Measurements from ENCODE around the gene SNX8. TPM values are rescaled to one million over a fixed set of nuclear protein-coding genes. Genes with fewer than 3 reads are reported as not detected.

The SNX8 gene
- total RNA-seq, 6 donors from 2014 or later: 16.0 to 74.3 (median 41.2) TPM

DNA sequence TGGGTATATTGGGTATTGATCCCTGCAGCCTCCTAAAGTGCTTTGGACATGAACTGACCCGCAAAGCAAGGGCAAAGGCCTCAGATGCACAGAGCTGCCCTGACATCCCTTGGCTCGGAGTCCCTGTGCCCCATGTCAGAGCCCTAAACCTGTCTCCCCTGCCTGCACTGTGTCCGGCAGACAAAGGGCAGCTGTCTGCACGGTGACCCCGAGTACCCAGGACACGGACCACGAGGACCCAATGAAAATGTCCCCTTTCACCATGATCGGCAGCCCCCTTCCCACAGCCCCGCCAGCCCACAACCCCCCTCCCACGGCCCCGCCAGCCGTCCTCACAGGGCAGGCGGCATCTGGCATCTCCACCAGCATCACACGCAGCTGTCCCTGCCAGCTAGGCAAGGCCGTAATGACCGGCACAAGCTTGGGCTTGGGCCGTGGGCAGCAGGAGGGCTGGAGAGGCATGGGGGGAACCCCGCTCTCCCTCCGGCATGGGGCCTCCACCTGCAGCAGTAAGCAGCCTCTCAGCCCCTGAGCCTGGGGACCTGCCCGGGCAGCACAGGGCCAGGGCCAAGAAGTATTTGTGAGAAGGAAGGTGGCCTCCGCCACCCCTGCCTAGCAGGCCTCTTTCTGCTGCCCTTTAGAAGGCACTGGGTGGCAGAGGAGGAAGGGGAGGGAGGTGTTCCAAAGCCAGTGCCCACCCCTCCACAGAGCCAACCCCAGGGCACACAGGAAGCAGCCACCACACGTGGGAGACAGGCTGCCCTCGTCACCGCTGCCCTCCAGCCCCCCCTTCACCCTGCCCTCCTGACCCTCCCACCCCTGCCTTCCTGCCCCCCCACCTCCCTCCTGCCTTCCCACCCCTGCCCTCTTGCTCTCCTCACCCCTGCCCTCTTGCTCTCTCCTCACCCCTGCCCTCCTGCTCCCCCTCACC lies 62.1 kb downstream of the SNX8 start:
- ATAC-seq (ENCODE audit: low FRiP score in 2 of 2): no peak
- H3K4me1 ChIP-seq: peaks cover 6 to 19% (median 15%) of the 10 kb centered on the region in 4 donors
- no peak for TF ChIP-seq POLR2AphosphoS5 (IDR thresholded peaks at IDR 0.05)
- TF ChIP-seq, protein P1, sequence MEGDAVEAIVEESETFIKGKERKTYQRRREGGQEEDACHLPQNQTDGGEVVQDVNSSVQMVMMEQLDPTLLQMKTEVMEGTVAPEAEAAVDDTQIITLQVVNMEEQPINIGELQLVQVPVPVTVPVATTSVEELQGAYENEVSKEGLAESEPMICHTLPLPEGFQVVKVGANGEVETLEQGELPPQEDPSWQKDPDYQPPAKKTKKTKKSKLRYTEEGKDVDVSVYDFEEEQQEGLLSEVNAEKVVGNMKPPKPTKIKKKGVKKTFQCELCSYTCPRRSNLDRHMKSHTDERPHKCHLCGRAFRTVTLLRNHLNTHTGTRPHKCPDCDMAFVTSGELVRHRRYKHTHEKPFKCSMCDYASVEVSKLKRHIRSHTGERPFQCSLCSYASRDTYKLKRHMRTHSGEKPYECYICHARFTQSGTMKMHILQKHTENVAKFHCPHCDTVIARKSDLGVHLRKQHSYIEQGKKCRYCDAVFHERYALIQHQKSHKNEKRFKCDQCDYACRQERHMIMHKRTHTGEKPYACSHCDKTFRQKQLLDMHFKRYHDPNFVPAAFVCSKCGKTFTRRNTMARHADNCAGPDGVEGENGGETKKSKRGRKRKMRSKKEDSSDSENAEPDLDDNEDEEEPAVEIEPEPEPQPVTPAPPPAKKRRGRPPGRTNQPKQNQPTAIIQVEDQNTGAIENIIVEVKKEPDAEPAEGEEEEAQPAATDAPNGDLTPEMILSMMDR (IDR thresholded peaks at IDR 0.05): no peak
- no peak for TF ChIP-seq POLR2A (IDR thresholded peaks at IDR 0.05)
- TF ChIP-seq EP300 (IDR thresholded peaks at IDR 0.05): no peak

DNA sequence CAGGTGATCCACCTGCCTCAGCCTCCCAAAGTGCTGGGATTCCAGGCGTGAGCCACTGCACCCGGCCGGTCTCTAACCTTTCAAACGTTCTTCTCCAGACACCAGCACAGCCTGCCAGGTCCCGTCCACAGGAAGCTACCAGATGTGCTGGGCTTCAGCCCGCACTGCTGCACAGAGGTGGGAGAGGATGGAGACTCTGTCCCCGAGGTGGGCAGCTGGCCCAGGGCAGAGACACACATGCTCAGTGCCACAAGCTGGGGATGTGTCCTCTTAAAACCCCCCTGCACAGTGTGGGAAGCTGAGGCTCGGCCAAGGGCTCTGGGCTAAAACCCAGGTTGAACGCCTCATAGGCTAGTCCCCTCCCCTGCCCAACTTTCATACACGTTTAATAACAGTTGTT lies 62.9 kb downstream of the SNX8 start:
- no peak for ATAC-seq (ENCODE audit: low FRiP score in 2 of 2)
- H3K27ac ChIP-seq: no peak overlapping the region
- 79 to 94% methylated on average over 9 to 10 of the region's 10 CpGs for WGBS, 2 donors

More for the DNA sequence above, 62.1 kb downstream of the SNX8 start:
- H3K36me3 ChIP-seq: peaks cover 6 to 32% (median 24%) of the 10 kb centered on the region in 4 donors
- H3K27me3 ChIP-seq: no peaks in the 10 kb centered on the region
- no peak overlapping the region for H3K4me3 ChIP-seq
- peak; percentile 33 to 77 for DNase-seq
- peak overlapping the region in 1 of 4 donors; percentile 26 for H3K27ac ChIP-seq
- WGBS, 2 donors: 64 to 83% methylated on average over 13 to 23 of the region's 24 CpGs
- H3K9me3 ChIP-seq: no peaks in the 10 kb centered on the region

DNA sequence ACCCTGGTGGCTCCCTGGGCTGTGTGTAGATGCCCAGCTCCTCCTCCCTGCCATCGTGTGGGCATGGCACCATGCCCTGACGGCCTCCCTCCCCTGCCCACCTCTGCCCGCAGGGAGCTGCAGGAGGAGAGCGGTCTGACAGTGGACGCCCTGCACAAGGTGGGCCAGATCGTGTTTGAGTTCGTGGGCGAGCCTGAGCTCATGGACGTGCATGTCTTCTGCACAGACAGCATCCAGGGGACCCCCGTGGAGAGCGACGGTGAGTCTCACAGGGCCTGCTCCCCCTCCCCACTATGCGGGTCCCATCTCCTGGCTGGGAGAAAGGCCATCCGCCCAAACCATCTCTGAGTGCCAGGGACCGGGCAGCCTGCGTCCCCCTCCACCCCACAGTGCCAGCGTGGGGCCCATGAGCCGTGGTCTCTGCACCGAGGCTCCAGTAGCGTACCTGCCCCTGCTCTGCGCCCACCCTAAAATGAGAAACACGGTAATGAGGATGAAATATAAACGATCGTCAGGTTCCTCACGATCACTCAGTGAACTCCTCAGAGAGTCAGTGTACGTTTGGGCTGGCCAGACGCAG lies 64.4 kb downstream of the SNX8 start:
- Histone ChIP-seq H3K4me1 (peaks cover 6 to 33% (median 23%) of the 10 kb centered on the region in 4 donors), H3K4me3 (no peak overlapping the region), H3K27me3 (no peaks in the 10 kb centered on the region), H3K9me3 (no peaks in the 10 kb centered on the region), H3K36me3 (peaks cover 3 to 16% (median 6%) of the 10 kb centered on the region in 4 donors), H3K27ac (peak overlapping the region in 1 of 4 donors; percentile 26)
- no peak for DNase-seq
- no peak for TF ChIP-seq POLR2A (IDR thresholded peaks at IDR 0.05)
- no peak for TF ChIP-seq POLR2AphosphoS5 (IDR thresholded peaks at IDR 0.05)
- TF ChIP-seq, protein P1 (IDR thresholded peaks at IDR 0.05): no peak
- TF ChIP-seq EP300 (IDR thresholded peaks at IDR 0.05): no peak
- no peak for ATAC-seq (ENCODE audit: low FRiP score in 2 of 2)
- WGBS, 2 donors: 83 to 85% methylated on average over 15 to 27 of the region's 27 CpGs

More for the DNA sequence above, 62.9 kb downstream of the SNX8 start:
- DNase-seq: no peak
- Histone ChIP-seq H3K36me3 (peaks cover 4 to 25% (median 17%) of the 10 kb centered on the region in 4 donors), H3K4me1 (peaks cover 6 to 27% (median 17%) of the 10 kb centered on the region in 4 donors), H3K4me3 (no peak overlapping the region), H3K9me3 (no peaks in the 10 kb centered on the region), H3K27me3 (no peaks in the 10 kb centered on the region)
- TF ChIP-seq EP300 (IDR thresholded peaks at IDR 0.05): no peak
- no peak for TF ChIP-seq POLR2AphosphoS5 (IDR thresholded peaks at IDR 0.05)
- TF ChIP-seq POLR2A (IDR thresholded peaks at IDR 0.05): no peak
- TF ChIP-seq, protein P1 (IDR thresholded peaks at IDR 0.05): no peak

DNA sequence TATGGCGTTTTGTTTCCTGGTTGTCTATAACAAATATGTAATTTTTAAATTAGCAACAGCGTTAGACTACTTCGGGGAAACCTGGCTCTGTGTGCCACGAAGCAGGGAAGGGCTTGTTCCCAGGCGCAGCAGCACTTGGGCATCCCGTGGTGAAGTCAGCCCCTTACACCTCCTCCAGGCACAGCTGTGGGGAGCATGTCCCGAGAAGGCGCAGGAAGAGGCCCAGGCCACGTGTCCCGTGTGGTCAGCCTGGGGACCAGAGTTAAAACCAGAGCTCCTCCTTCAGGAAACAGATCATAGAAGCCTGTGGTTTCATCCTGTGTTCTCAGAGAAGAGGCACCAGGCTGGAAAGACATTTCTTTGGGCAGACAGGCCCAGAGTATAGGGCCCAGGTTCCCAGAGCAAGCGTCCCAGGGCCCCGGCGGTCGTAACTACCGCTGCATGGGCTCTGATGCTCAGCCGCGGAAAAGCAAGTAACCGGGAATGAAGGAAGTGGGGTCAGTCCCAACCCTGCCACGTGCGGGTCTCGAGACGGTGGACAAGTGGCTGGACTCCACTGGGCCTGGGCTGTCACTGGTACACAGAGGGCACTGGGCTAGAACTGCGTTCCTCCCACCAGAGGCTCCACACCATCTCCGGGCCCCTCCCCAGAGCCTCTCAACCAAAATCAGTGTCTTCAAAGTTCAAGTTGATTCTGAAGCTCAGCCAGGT lies 65.1 kb downstream of the SNX8 start:
- H3K27ac ChIP-seq: peak overlapping the region in 2 of 4 donors; percentile 26 to 30
- peak in 1 of 2 donors; percentile 59 for DNase-seq

More for the DNA sequence above, 65.1 kb downstream of the SNX8 start:
- H3K36me3 ChIP-seq: peaks cover 0 to 9% (median under 1%) of the 10 kb centered on the region in 4 donors
- no peak overlapping the region for H3K4me3 ChIP-seq
- WGBS, 2 donors: 49 to 58% methylated on average over 17 to 23 of the region's 24 CpGs
- H3K4me1 ChIP-seq: peaks cover 6 to 33% (median 23%) of the 10 kb centered on the region in 4 donors
- H3K27me3 ChIP-seq: no peaks in the 10 kb centered on the region
- ATAC-seq (ENCODE audit: low FRiP score in 2 of 2): peak; percentile 12 to 86
- H3K9me3 ChIP-seq: no peaks in the 10 kb centered on the region
- TF ChIP-seq, protein P1 (IDR thresholded peaks at IDR 0.05): no peak
- TF ChIP-seq EP300 (IDR thresholded peaks at IDR 0.05): no peak
- no peak for TF ChIP-seq POLR2AphosphoS5 (IDR thresholded peaks at IDR 0.05)
- TF ChIP-seq POLR2A (IDR thresholded peaks at IDR 0.05): no peak
